Suprapubic skin (tissue), 3 donors: ENCODE data around the gene SYTL4.

Experiments used
- CTCF ChIP-seq, 2 donors: fragments of 200-600 bp in 1 of 2; fragments of 450-650 bp in 1 of 2; sonication (generic) in 1 of 2; IDR thresholded peaks; one replicate each; pipeline ENCODE4 v1.5.1; 2016 to 2019; ENCODE audit warnings: antibody characterized with exemption in 2 of 2, mild to moderate bottlenecking in 1 of 2, moderate library complexity in 1 of 2
- POLR2A ChIP-seq, 2 donors: fragments of 450-650 bp; IDR thresholded peaks; one replicate each; pipeline ENCODE4 v1.6.1; 2017; ENCODE audit warnings: antibody characterized with exemption in 2 of 2, mild to moderate bottlenecking in 2 of 2, moderate library complexity in 2 of 2

DNA sequence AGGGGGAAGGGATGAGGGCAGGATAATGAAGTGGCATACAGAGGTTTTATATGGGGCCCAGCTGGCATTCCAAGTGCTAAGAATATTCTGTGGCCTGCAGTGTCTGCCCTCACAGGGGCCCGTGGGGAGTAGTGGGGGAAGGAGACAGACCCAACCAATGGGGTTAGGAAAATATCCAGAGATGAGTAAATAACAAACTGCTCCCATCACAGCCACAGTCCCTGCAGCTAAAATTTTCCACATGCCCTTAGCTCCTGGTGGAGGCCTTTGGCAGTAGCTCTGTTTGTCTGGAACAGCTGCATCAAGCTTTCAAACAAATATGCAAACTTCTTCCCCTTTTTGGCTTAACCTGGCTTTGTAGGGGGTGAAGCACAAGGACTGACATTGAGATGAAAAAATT, 84.8 kb downstream of the SYTL4 start:
- TF ChIP-seq CTCF (IDR thresholded peaks at IDR 0.05) (no peak), POLR2A (IDR thresholded peaks at IDR 0.05) (no peak)
